ENCODE data around the gene MEX3A. TPM values are rescaled to one million over a fixed set of nuclear protein-coding genes. Genes with fewer than 3 reads are reported as not detected.
"Not testable (repeated sequence)": the region's sequence is repeated elsewhere in the genome, so short reads cannot be mapped to it uniquely, and the experiment has no call there.

Gene MEX3A
- 9.3 and 13.3 TPM in 2 replicates for total RNA-seq (2014; rRNA removed; shearing (Covaris generic))

GRCh38 chr1:156082309-156083091, at the start of gene MEX3A:
Gene MEX3A (minus strand): TSS chr1:156082465. CDS start chr1:156081998, 467 bp downstream.
- peak; percentile 68 for DNase-seq (ENCODE audit: low spot score)

- no peak for DNase-seq (ENCODE audit: low spot score)
These were observed 48.3 kb upstream of the MEX3A start for GRCh38 chr1:156130578-156130942.

GRCh38 chr1:156129687-156130577, 47.7 kb upstream of the MEX3A start:
- DNase-seq (ENCODE audit: low spot score), result peak; percentile 99

GRCh38 chr1:156128654-156129597, 46.7 kb upstream of the MEX3A start:
- peak; percentile 63 for DNase-seq (ENCODE audit: low spot score)

- peak; percentile 62 for DNase-seq (ENCODE audit: low spot score)
These were observed 46.0 kb upstream of the MEX3A start for GRCh38 chr1:156128308-156128653.

GRCh38 chr1:156126630-156127534, 44.6 kb upstream of the MEX3A start:
- peak; percentile 86 for DNase-seq (ENCODE audit: low spot score)

GRCh38 chr1:156126043-156126629, 43.9 kb upstream of the MEX3A start:
- peak; percentile 98 for DNase-seq (ENCODE audit: low spot score)

- DNase-seq (ENCODE audit: low spot score), result peak; percentile 50
These were observed 43.3 kb upstream of the MEX3A start for GRCh38 chr1:156125544-156125943.

GRCh38 chr1:156124557-156125483, 42.6 kb upstream of the MEX3A start:
- peak; percentile 85 for DNase-seq (ENCODE audit: low spot score)

GRCh38 chr1:156123356-156124196, 41.3 kb upstream of the MEX3A start:
- DNase-seq (ENCODE audit: low spot score), result peak; percentile 99

- DNase-seq (ENCODE audit: low spot score), result peak; percentile 89
These were observed 40.5 kb upstream of the MEX3A start for GRCh38 chr1:156122519-156123355.

- peak; percentile 57 for DNase-seq (ENCODE audit: low spot score)
These were observed 39.8 kb upstream of the MEX3A start for GRCh38 chr1:156122086-156122485.

GRCh38 chr1:156121457-156121856, 39.2 kb upstream of the MEX3A start:
- DNase-seq (ENCODE audit: low spot score), result peak; percentile 47

GRCh38 chr1:156121005-156121404, 38.7 kb upstream of the MEX3A start:
- not testable (repeated sequence) for DNase-seq (ENCODE audit: low spot score)

- no peak for DNase-seq (ENCODE audit: low spot score)
These were observed 38.1 kb upstream of the MEX3A start for GRCh38 chr1:156120318-156120717.

GRCh38 chr1:156119503-156120209, 37.4 kb upstream of the MEX3A start:
- DNase-seq (ENCODE audit: low spot score), result peak; percentile 70

Measured in HT-29 (cell line).